HG03159 (cell line): ENCODE results near the gene NBPF4.
A peak's percentile ranks its signal among the peaks of the same experiment; 100 is the strongest.
"Not testable (repeated sequence)": the region's sequence is repeated elsewhere in the genome, so short reads cannot be mapped to it uniquely, and the experiment has no call there.

Experiments
- ATAC-seq: cut with Tn5 transposase; IDR thresholded peaks from one replicate; pipeline ENCODE4 v1.9.1; 2021; ENCODE audit warnings: mild to moderate bottlenecking, moderate library complexity; ENCODE audit not compliant: unreplicated experiment

NBPF4 gene

DNA sequence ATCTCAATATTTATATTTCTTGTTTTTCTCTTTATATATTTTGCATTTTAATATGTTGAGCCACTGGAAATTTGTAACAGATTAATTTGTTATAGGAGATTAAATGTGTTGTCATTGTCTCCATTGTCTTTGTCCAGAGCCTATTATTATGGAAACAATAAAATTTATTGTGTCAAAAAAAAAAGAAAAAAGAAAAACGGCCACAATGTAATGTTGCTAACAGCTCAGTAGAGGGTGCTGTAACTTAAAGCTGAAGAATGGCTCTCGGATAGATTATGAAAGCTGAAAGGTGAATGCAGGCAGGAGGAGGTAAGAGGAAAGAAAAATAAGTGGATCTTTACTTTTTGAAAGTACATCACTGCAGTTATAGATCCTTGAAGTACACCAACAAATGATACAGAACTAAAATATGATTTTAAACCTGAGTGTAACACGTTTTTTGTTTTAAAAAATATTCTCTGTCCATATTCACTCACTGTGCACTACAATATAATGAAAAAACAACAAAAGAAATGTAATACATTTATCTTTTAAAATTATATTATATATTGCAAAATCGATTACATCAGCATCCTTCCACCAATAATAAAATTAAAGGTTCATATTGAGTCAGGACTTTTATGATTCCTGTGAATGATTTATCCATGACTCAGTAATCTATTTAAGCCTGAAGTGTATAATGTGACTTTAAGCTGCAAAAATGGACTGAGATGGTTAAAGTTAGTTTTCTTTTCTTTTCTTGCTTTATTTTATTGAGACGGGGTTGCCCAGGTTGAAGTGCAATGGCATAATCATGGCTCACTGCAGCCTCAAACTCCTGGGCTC lies 29.0 kb downstream of the NBPF4 start:
- ATAC-seq: peak; percentile 79

DNA sequence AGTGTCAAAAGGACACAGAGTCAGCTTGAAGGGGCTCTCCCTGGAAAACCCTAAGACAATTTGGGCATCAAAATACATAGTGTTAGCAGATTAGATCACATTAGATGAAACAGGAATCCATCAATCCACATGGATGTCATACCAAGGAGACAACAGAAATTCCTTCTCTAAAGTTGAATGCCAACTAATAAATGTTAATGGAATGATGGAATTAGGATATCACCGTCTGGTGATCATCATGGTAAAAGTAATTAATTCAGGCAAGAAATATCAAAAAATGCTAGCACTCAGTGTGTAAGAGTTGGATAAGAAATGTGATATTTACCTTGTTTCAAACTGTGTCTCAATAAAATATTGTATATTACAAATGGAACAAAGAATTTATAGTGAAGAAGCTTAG lies 32.9 kb downstream of the NBPF4 start:
- ATAC-seq: no peak

DNA sequence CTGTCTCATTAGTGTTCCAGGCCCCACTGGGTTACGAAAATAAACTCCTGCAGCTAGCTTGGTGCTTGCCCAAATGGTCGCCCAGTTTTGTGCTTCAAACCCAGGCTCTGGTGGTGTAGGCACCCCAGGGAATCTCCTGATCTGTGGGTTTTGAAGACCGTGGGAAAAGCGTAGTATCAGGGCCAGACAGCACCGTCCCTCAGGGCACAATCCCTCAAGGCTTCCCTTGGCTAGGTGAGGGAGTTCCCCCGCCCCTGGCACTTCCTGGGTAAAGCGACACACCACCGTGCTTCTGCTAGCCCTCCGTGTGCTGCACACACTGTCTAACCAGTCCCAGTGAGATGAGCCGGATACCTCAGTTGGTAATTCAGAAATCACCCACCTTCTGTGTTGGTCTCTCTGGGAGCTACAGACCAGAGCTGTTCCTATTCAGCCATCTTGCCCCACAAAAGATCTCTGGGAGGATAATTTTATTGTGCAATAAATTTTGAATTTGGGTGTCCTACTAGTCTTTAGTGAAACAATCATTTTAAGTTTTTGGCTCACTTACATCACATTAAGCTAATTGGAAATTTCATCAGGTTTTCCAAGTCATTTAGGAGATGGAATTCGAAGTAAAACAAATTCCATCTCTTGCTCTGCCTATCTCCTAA lies 34.3 kb downstream of the NBPF4 start:
- ATAC-seq: no peak

- ATAC-seq: no peak
Measured at GRCh38 chr1:108208724-108209446, 35.0 kb downstream of the NBPF4 start.

DNA sequence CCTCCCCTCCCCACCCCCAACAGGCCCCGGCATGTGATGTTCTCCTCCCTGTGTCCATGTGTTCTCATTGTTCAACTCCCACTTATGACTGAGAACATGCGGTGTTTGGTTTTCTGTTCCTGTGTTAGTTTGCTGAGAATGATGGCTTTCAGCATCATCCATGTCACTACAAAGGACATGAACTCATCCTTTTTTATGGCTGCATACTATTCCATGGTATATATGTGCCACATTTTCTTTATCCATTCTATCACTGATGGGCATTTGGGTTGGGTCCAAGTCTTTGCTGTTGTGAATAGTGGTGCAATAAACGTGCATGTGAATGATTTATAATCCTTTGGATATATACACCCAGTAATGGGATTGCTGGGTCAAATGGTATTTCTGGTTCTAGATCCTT lies 40.3 kb downstream of the NBPF4 start:
- ATAC-seq: not testable (repeated sequence)

DNA sequence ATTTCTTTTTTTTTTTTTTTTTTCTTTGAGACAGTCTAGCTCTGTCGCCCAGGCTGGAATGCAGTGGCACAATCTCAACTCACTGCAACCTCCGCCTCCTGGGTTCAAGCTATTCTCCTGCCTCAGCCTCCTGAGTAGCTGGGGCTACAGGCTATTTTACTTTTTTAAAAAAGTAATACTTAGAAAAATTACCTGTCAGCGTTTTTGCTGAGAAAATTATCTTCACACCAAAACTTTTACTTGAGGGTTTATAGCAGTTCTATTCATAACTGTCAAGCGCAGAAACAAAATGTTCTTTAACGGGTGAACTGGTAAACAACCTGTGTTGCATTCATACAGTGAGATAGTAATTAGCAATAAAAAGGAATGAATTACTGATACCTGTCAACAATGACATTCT lies 42.2 kb downstream of the NBPF4 start:
- ATAC-seq: no peak

- ATAC-seq: no peak
Measured at GRCh38 chr1:108200687-108201051, 43.2 kb downstream of the NBPF4 start.

GRCh38 chr1:108199781-108200686 lies 43.8 kb downstream of the NBPF4 start, which contains the start of gene SLC25A24:
SLC25A24 (minus strand) TSS chr1:108200343; CDS start chr1:108200138, 205 bp downstream.
- ATAC-seq: peak; percentile 81

GRCh38 chr1:108199201-108199691 lies 44.6 kb downstream of the NBPF4 start:
- ATAC-seq: no peak

DNA sequence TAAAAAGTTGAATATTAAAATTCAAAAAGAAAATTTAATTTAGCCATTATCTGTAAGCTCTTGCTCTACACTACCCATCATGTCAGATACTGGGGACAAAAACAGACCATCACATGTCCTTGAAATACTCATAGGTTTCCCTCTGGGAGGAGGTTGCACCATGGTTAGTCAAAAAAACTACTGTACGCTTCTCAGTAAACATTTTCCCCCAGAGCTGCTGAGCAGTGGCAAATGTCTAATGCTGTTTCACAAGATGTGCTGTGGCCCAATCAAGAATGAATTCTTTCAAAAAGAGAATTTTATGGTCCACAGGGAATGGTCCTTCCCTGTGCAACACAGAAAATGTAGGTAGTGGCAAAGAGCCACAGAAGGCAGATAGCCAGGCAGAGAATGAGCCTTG lies 49.8 kb downstream of the NBPF4 start:
- no peak for ATAC-seq

- ATAC-seq: no peak
Measured at GRCh38 chr1:108193333-108193732, 50.5 kb downstream of the NBPF4 start.

GRCh38 chr1:108192581-108192980 lies 51.3 kb downstream of the NBPF4 start:
- ATAC-seq: no peak

DNA sequence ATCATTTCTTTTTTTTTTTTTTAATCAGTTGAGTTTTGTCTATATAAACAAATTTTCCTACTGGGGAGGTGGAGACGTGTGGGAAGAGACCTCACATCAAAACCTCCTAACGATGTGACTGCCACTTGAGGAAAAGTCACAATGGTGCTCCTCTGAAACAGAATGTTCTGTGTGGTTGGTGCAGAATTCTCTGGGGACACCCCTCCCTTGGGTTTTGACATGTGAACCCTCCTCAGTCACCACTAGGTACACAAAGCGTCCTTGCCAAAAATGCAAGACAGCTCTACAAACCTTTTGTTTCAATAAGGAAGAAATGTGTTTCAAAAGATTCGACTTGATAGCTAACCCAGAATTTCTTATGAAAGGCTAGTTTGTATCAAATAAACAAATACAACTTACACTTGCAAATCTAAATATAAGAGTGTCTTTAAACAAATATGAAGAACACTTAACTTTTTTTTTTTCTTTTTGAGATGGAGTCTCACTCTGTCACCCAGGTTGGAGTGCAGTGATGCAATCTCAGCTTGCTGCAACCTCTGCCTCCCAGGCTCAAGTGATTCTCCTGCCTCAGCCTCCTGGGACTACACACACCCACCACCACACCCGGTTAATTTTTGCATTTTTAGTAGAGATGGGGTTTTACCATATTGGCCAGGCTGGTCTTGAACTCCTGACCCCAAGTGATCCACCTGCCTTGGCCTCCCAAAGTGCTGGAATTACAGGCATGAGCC lies 53.0 kb downstream of the NBPF4 start:
- ATAC-seq: no peak

DNA sequence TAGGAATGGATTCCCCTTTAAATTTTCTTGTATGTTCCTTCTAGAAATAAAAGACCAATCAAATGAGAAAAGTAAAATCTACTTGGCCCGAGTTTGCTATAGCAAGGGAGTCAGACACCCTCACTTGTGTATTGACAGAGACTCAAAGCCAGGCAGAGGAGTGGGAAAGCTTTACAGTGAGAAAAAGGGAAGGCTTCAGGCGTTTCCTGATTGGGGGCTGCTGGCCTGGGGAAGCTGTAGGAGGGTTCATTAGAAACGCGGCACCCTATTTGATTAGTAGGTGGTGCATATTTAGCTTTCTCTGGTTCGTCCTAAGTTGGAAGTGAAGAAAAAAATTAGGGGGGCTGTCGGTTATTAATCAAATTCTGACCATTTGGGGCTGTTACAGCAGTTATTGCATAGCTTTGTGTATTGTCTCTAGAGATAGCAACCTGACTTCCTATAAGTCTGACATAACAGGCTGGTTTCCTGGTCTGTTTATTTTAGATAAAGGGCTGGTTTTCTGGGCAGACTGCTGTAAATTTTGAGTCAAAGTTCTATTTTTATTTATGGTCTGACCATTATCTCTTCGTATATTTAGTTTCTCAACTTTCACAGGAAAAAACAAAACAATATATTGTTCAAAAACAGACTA lies 53.8 kb downstream of the NBPF4 start:
- ATAC-seq: no peak

GRCh38 chr1:108188801-108189200 lies 55.1 kb downstream of the NBPF4 start:
- no peak for ATAC-seq

DNA sequence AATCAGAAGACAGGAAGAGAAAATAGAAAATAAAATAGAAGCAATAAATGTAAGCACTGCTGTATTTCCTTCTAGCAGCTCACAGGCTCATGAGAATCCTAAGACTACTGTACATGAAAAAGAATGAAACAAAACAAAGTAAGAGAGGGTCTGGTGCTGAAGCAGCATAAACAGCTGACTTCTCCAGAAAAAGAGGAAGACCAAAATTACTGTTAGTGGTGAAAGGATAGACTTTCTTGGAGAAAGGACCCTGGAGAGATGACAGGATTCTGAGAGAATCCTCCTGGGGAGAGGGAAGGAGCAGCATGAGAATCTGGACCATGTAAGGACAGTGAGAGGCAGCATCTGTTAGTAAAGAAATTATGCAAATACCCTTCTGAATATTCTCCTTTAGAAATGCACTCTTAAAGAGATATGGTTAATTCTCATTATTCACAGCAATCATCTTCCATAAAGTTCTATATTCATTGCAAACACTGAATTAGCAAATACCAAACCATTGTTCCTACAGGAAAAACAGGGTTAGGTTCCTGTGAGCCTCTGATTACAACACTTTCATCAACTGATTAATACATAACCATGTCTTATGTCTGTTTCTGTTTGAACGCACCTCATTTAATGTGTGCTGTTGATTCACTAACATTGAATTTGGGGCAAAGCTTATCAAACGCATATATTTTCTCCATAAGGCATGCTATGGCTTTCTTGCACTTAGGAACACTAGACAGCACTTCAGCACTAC lies 60.7 kb downstream of the NBPF4 start:
- no peak for ATAC-seq

- no peak for ATAC-seq
Measured at GRCh38 chr1:108179018-108179417, 64.9 kb downstream of the NBPF4 start.
